ENCODE data around the gene FOXP2. TPM values are rescaled to one million over a fixed set of nuclear protein-coding genes. Genes with fewer than 3 reads are reported as not detected.

FOXP2 gene
- total and polyA plus RNA-seq, 2 donors, result 0.14 to 0.19 TPM

GRCh38 chr7:114648680-114649079 is 234.1 kb downstream of the FOXP2 start:
- no peak for DNase-seq (ENCODE audit: low read depth in 6 of 9, low spot score in 9 of 9)
- H3K27ac ChIP-seq (ENCODE audit: low read depth in 1 of 2, low read length in 1 of 2), result no peak overlapping the region
- WGBS, result 93% methylated on average over 4 of the region's 4 CpGs
- H3K36me3 ChIP-seq (ENCODE audit: control insufficient read depth in 2 of 2, insufficient read depth in 2 of 2, low read length in 1 of 2), result no peaks in the 10 kb centered on the region
- H3K27me3 ChIP-seq (ENCODE audit: control insufficient read depth in 2 of 2, insufficient read depth in 1 of 2, low read length in 1 of 2), result no peaks in the 10 kb centered on the region
- H3K4me3 ChIP-seq (ENCODE audit: low read length in 2 of 2), result no peak overlapping the region
- no peaks in the 10 kb centered on the region for H3K4me1 ChIP-seq (ENCODE audit: control insufficient read depth in 2 of 2, insufficient read depth in 2 of 2, low read length in 2 of 2)
- H3K9me3 ChIP-seq (ENCODE audit: control insufficient read depth in 2 of 2, insufficient read depth in 1 of 2, low read length in 1 of 2), result no peaks in the 10 kb centered on the region

GRCh38 chr7:114649689-114650088 is 235.1 kb downstream of the FOXP2 start:
- no peak overlapping the region for H3K4me3 ChIP-seq (ENCODE audit: low read length in 2 of 2)
- no peaks in the 10 kb centered on the region for H3K36me3 ChIP-seq (ENCODE audit: control insufficient read depth in 2 of 2, insufficient read depth in 2 of 2, low read length in 1 of 2)
- H3K27me3 ChIP-seq (ENCODE audit: control insufficient read depth in 2 of 2, insufficient read depth in 1 of 2, low read length in 1 of 2), result no peaks in the 10 kb centered on the region
- 92% methylated on average over 3 of the region's 3 CpGs for WGBS
- H3K4me1 ChIP-seq (ENCODE audit: control insufficient read depth in 2 of 2, insufficient read depth in 2 of 2, low read length in 2 of 2), result no peaks in the 10 kb centered on the region
- H3K27ac ChIP-seq (ENCODE audit: low read depth in 1 of 2, low read length in 1 of 2), result no peak overlapping the region
- no peaks in the 10 kb centered on the region for H3K9me3 ChIP-seq (ENCODE audit: control insufficient read depth in 2 of 2, insufficient read depth in 1 of 2, low read length in 1 of 2)
- DNase-seq (ENCODE audit: low read depth in 6 of 9, low spot score in 9 of 9), result no peak

GRCh38 chr7:114650491-114650890 is 235.9 kb downstream of the FOXP2 start:
- DNase-seq (ENCODE audit: low read depth in 6 of 9, low spot score in 9 of 9), result no peak
- H3K4me1 ChIP-seq (ENCODE audit: control insufficient read depth in 2 of 2, insufficient read depth in 2 of 2, low read length in 2 of 2), result no peaks in the 10 kb centered on the region
- no peaks in the 10 kb centered on the region for H3K9me3 ChIP-seq (ENCODE audit: control insufficient read depth in 2 of 2, insufficient read depth in 1 of 2, low read length in 1 of 2)
- H3K4me3 ChIP-seq (ENCODE audit: low read length in 2 of 2), result no peak overlapping the region
- H3K27ac ChIP-seq (ENCODE audit: low read depth in 1 of 2, low read length in 1 of 2), result no peak overlapping the region
- no peaks in the 10 kb centered on the region for H3K27me3 ChIP-seq (ENCODE audit: control insufficient read depth in 2 of 2, insufficient read depth in 1 of 2, low read length in 1 of 2)
- H3K36me3 ChIP-seq (ENCODE audit: control insufficient read depth in 2 of 2, insufficient read depth in 2 of 2, low read length in 1 of 2), result no peaks in the 10 kb centered on the region

GRCh38 chr7:114652041-114652440 is 237.4 kb downstream of the FOXP2 start:
- H3K9me3 ChIP-seq (ENCODE audit: control insufficient read depth in 2 of 2, insufficient read depth in 1 of 2, low read length in 1 of 2), result no peaks in the 10 kb centered on the region
- no peak overlapping the region for H3K27ac ChIP-seq (ENCODE audit: low read depth in 1 of 2, low read length in 1 of 2)
- WGBS, result 91% methylated on average over 5 of the region's 5 CpGs
- H3K4me3 ChIP-seq (ENCODE audit: low read length in 2 of 2), result no peak overlapping the region
- no peaks in the 10 kb centered on the region for H3K4me1 ChIP-seq (ENCODE audit: control insufficient read depth in 2 of 2, insufficient read depth in 2 of 2, low read length in 2 of 2)
- H3K27me3 ChIP-seq (ENCODE audit: control insufficient read depth in 2 of 2, insufficient read depth in 1 of 2, low read length in 1 of 2), result no peaks in the 10 kb centered on the region
- no peaks in the 10 kb centered on the region for H3K36me3 ChIP-seq (ENCODE audit: control insufficient read depth in 2 of 2, insufficient read depth in 2 of 2, low read length in 1 of 2)
- no peak for DNase-seq (ENCODE audit: low read depth in 6 of 9, low spot score in 9 of 9)

GRCh38 chr7:114653364-114654088 is 238.9 kb downstream of the FOXP2 start:
- Histone ChIP-seq H3K27ac (ENCODE audit: low read depth in 1 of 2, low read length in 1 of 2) (no peak overlapping the region), H3K36me3 (ENCODE audit: control insufficient read depth in 2 of 2, insufficient read depth in 2 of 2, low read length in 1 of 2) (no peaks in the 10 kb centered on the region), H3K4me1 (ENCODE audit: control insufficient read depth in 2 of 2, insufficient read depth in 2 of 2, low read length in 2 of 2) (no peaks in the 10 kb centered on the region), H3K9me3 (ENCODE audit: control insufficient read depth in 2 of 2, insufficient read depth in 1 of 2, low read length in 1 of 2) (no peaks in the 10 kb centered on the region), H3K4me3 (ENCODE audit: low read length in 2 of 2) (no peak overlapping the region), H3K27me3 (ENCODE audit: control insufficient read depth in 2 of 2, insufficient read depth in 1 of 2, low read length in 1 of 2) (no peaks in the 10 kb centered on the region)
- no peak for DNase-seq (ENCODE audit: low read depth in 6 of 9, low spot score in 9 of 9)
- 90% methylated on average over 10 of the region's 10 CpGs for WGBS

GRCh38 chr7:114656466-114656865 is 241.9 kb downstream of the FOXP2 start:
- Histone ChIP-seq H3K4me3 (ENCODE audit: low read length in 2 of 2) (no peak overlapping the region), H3K36me3 (ENCODE audit: control insufficient read depth in 2 of 2, insufficient read depth in 2 of 2, low read length in 1 of 2) (no peaks in the 10 kb centered on the region), H3K4me1 (ENCODE audit: control insufficient read depth in 2 of 2, insufficient read depth in 2 of 2, low read length in 2 of 2) (no peaks in the 10 kb centered on the region), H3K27me3 (ENCODE audit: control insufficient read depth in 2 of 2, insufficient read depth in 1 of 2, low read length in 1 of 2) (no peaks in the 10 kb centered on the region), H3K9me3 (ENCODE audit: control insufficient read depth in 2 of 2, insufficient read depth in 1 of 2, low read length in 1 of 2) (no peaks in the 10 kb centered on the region), H3K27ac (ENCODE audit: low read depth in 1 of 2, low read length in 1 of 2) (no peak overlapping the region)
- 86% methylated on average over 3 of the region's 3 CpGs for WGBS
- DNase-seq (ENCODE audit: low read depth in 6 of 9, low spot score in 9 of 9), result no peak

- Histone ChIP-seq H3K27ac (ENCODE audit: low read depth in 1 of 2, low read length in 1 of 2) (no peak overlapping the region), H3K4me3 (ENCODE audit: low read length in 2 of 2) (no peak overlapping the region), H3K27me3 (ENCODE audit: control insufficient read depth in 2 of 2, insufficient read depth in 1 of 2, low read length in 1 of 2) (no peaks in the 10 kb centered on the region), H3K9me3 (ENCODE audit: control insufficient read depth in 2 of 2, insufficient read depth in 1 of 2, low read length in 1 of 2) (no peaks in the 10 kb centered on the region), H3K4me1 (ENCODE audit: control insufficient read depth in 2 of 2, insufficient read depth in 2 of 2, low read length in 2 of 2) (no peaks in the 10 kb centered on the region), H3K36me3 (ENCODE audit: control insufficient read depth in 2 of 2, insufficient read depth in 2 of 2, low read length in 1 of 2) (no peaks in the 10 kb centered on the region)
- 94% methylated on average over 2 of the region's 2 CpGs for WGBS
- no peak for DNase-seq (ENCODE audit: low read depth in 6 of 9, low spot score in 9 of 9)
Measured at GRCh38 chr7:114657279-114657678, 242.7 kb downstream of the FOXP2 start.

- Histone ChIP-seq H3K36me3 (ENCODE audit: control insufficient read depth in 2 of 2, insufficient read depth in 2 of 2, low read length in 1 of 2) (no peaks in the 10 kb centered on the region), H3K27ac (ENCODE audit: low read depth in 1 of 2, low read length in 1 of 2) (no peak overlapping the region), H3K4me1 (ENCODE audit: control insufficient read depth in 2 of 2, insufficient read depth in 2 of 2, low read length in 2 of 2) (no peaks in the 10 kb centered on the region), H3K4me3 (ENCODE audit: low read length in 2 of 2) (no peak overlapping the region), H3K27me3 (ENCODE audit: control insufficient read depth in 2 of 2, insufficient read depth in 1 of 2, low read length in 1 of 2) (no peaks in the 10 kb centered on the region), H3K9me3 (ENCODE audit: control insufficient read depth in 2 of 2, insufficient read depth in 1 of 2, low read length in 1 of 2) (no peaks in the 10 kb centered on the region)
- 96% methylated on average over 4 of the region's 4 CpGs for WGBS
- DNase-seq (ENCODE audit: low read depth in 6 of 9, low spot score in 9 of 9), result no peak
Measured at GRCh38 chr7:114658216-114658615, 243.6 kb downstream of the FOXP2 start.

- H3K27ac ChIP-seq (ENCODE audit: low read depth in 1 of 2, low read length in 1 of 2), result no peak overlapping the region
- no peaks in the 10 kb centered on the region for H3K27me3 ChIP-seq (ENCODE audit: control insufficient read depth in 2 of 2, insufficient read depth in 1 of 2, low read length in 1 of 2)
- 84% methylated on average over 7 of the region's 7 CpGs for whole genome bisulfite sequencing
- no peaks in the 10 kb centered on the region for H3K36me3 ChIP-seq (ENCODE audit: control insufficient read depth in 2 of 2, insufficient read depth in 2 of 2, low read length in 1 of 2)
- no peak overlapping the region for H3K4me3 ChIP-seq (ENCODE audit: low read length in 2 of 2)
- no peak for DNase-seq (ENCODE audit: low read depth in 6 of 9, low spot score in 9 of 9)
- H3K9me3 ChIP-seq (ENCODE audit: control insufficient read depth in 2 of 2, insufficient read depth in 1 of 2, low read length in 1 of 2), result no peaks in the 10 kb centered on the region
- no peaks in the 10 kb centered on the region for H3K4me1 ChIP-seq (ENCODE audit: control insufficient read depth in 2 of 2, insufficient read depth in 2 of 2, low read length in 2 of 2)
Measured at GRCh38 chr7:114659409-114660125, 245.0 kb downstream of the FOXP2 start.
